Endothelial cell of umbilical vein (primary cell): Measurements from ENCODE around the gene PPM1H.

Experiments
- EZH2 ChIP-seq: IDR thresholded peaks from 2 replicates; pipeline ENCODE4 v1.6.1; 2012; ENCODE audit warnings: borderline replicate concordance, low read depth, mild to moderate bottlenecking, moderate library complexity, low read length, inconsistent platforms; ENCODE audit not compliant: severe bottlenecking
- POLR2A ChIP-seq: IDR thresholded peaks from 2 replicates; pipeline ENCODE4 v1.6.1; 2012; ENCODE audit warnings: low read depth, mild to moderate bottlenecking, control low read depth, low read length
- POLR2AphosphoS5 ChIP-seq: IDR thresholded peaks from 2 replicates; pipeline ENCODE4 v1.6.1; 2012; ENCODE audit warnings: low read depth, mild to moderate bottlenecking, control low read depth, low read length, moderate library complexity; ENCODE audit not compliant: insufficient read depth
- TF ChIP-seq, protein P1 (sequence below), 2 donors: IDR thresholded peaks; 1 replicate in 1 of 2; 2 replicates in 1 of 2; pipeline ENCODE4 v1.5.1; 2011; ENCODE audit warnings: low read length in 2 of 2, mild to moderate bottlenecking in 2 of 2, moderate library complexity in 2 of 2, control low read depth in 1 of 2, inconsistent platforms in 1 of 2, low read depth in 1 of 2; ENCODE audit not compliant: insufficient read depth in 1 of 2; ENCODE audit errors: extremely low read depth in 1 of 2

GRCh38 chr12:62705846-62706245 is 229.1 kb downstream of the PPM1H start:
- TF ChIP-seq, protein P1, sequence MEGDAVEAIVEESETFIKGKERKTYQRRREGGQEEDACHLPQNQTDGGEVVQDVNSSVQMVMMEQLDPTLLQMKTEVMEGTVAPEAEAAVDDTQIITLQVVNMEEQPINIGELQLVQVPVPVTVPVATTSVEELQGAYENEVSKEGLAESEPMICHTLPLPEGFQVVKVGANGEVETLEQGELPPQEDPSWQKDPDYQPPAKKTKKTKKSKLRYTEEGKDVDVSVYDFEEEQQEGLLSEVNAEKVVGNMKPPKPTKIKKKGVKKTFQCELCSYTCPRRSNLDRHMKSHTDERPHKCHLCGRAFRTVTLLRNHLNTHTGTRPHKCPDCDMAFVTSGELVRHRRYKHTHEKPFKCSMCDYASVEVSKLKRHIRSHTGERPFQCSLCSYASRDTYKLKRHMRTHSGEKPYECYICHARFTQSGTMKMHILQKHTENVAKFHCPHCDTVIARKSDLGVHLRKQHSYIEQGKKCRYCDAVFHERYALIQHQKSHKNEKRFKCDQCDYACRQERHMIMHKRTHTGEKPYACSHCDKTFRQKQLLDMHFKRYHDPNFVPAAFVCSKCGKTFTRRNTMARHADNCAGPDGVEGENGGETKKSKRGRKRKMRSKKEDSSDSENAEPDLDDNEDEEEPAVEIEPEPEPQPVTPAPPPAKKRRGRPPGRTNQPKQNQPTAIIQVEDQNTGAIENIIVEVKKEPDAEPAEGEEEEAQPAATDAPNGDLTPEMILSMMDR (IDR thresholded peaks at IDR 0.05; ENCODE audit: extremely low read depth in 1 of 2, insufficient read depth in 1 of 2, low read depth in 1 of 2, low read length in 2 of 2), result no peak
- TF ChIP-seq POLR2AphosphoS5 (no peak), EZH2 (no peak), POLR2A (no peak)
